Transverse colon (tissue), 4 donors: ENCODE measurements around the gene GCLC. TPM values are rescaled to one million over a fixed set of nuclear protein-coding genes. Genes with fewer than 3 reads are reported as not detected.

Source experiments
- DNase-seq: peaks from one replicate; pipeline ENCODE4 v3.0.0-alpha.2; 2019
- H3K27ac ChIP-seq, 4 donors: fragments of 200-600 bp; sonication (generic); 2 replicates each; pipeline ENCODE4 v1.5.1; 2016 to 2018; ENCODE audit warnings: inconsistent platforms in 4 of 4
- H3K27me3 ChIP-seq: fragments of 200-600 bp; sonication (generic); 2 replicates; pipeline ENCODE4 v1.5.1; 2017; ENCODE audit warnings: inconsistent platforms
- H3K36me3 ChIP-seq, 4 donors: fragments of 200-600 bp; sonication (generic); 2 replicates each; pipeline ENCODE4 v1.5.1; 2017 to 2019; ENCODE audit warnings: inconsistent platforms in 4 of 4
- H3K4me1 ChIP-seq, 4 donors: fragments of 200-600 bp; sonication (generic); 2 replicates each; pipeline ENCODE4 v1.5.1; 2017 to 2020; ENCODE audit warnings: inconsistent platforms in 4 of 4
- H3K4me3 ChIP-seq, 4 donors: fragments of 200-600 bp; sonication (generic); 1 replicate in 1 of 4; 2 replicates in 3 of 4; pipeline versions ENCODE4 v1.5.1 to v1.6.1; 2017 to 2019; ENCODE audit warnings: inconsistent platforms in 4 of 4
- H3K9me3 ChIP-seq, 2 donors: fragments of 200-600 bp; sonication (generic); 2 replicates each; pipeline ENCODE4 v1.5.1; 2017 to 2019; ENCODE audit warnings: inconsistent platforms in 2 of 2
- CTCF ChIP-seq, 5 experiments: fragments of 200-600 bp in 3 of 5; fragments of 450-650 bp in 2 of 5; sonication (generic) in 3 of 5; IDR thresholded peaks; 1 replicate in 2 of 5; 2 replicates in 3 of 5; pipeline ENCODE4 v1.5.1; 2016 to 2017; ENCODE audit warnings: antibody characterized with exemption in 5 of 5, inconsistent platforms in 3 of 5, mild to moderate bottlenecking in 2 of 5, moderate library complexity in 1 of 5
- EP300 ChIP-seq: sonication (generic); formaldehyde crosslinking; IDR thresholded peaks from one replicate; pipeline ENCODE4 v1.6.1; 2017; ENCODE audit warnings: antibody characterized with exemption, low read depth
- POLR2A ChIP-seq: fragments of 450-650 bp; IDR thresholded peaks from one replicate; pipeline ENCODE4 v1.6.1; 2016; ENCODE audit warnings: antibody characterized with exemption, mild to moderate bottlenecking, moderate library complexity
- POLR2AphosphoS5 ChIP-seq, 3 donors: sonication (generic); formaldehyde crosslinking; IDR thresholded peaks; one replicate each; pipeline ENCODE4 v1.6.1; 2016; ENCODE audit warnings: antibody characterized with exemption in 3 of 3
- WGBS, 2 donors: methylation state at CpG; one replicate each; pipeline ENCODE4 v1.1.5; 2018; ENCODE audit warnings: low coverage in 1 of 2; 5-methylcytosine and 5-hydroxymethylcytosine counted together
- in situ Hi-C, 4 donors: fragments of 200-750 bp; cut with MboI; loops; one replicate each; pipeline versions ENCODE4 v1.15.0 to v1.15.1; 2017; ENCODE audit warnings: low sequenced_read_pairs in 3 of 4, low pct_ligation_motif_present in 1 of 4, low pct_unique_long_range_greater_than_20kb in 1 of 4
- intact Hi-C: fragments of 100-400 bp; cut with DNase I; formaldehyde crosslinking; loops from one replicate; pipeline ENCODE4 v1.15.1; 2023; ENCODE audit warnings: low total_unique reads
- total RNA-seq, 4 donors: library from RNA; depleted of rRNA; stranded (reverse); fragments of >200 nt; gene quantifications; one replicate each; pipeline ENCODE4 v1.1.0, GENCODE V29; 2016

GCLC gene
- total RNA-seq, 4 donors from 2014 or later, result 35.2 to 146 (median 64.1) TPM

GRCh38 chr6:53498649-53499048 is 46.3 kb downstream of the GCLC start:
- TF ChIP-seq EP300 (no peak), CTCF (IDR thresholded peaks at IDR 0.05) (no peak), POLR2A (no peak), POLR2AphosphoS5 (IDR thresholded peaks at IDR 0.05) (no peak)
- no peak for DNase-seq
- 84 to 90% methylated on average over 6 of the region's 6 CpGs for WGBS, 2 donors
- in situ Hi-C loops, result loop anchor here in 3 of 4 donors (5.0 to 10.0 kb wide), 2 partner anchors 224 to 226 kb away; no protein-coding TSS in a partner anchor
- Histone ChIP-seq H3K4me1 (peaks cover 0 to 9% (median 0%) of the 10 kb centered on the region in 4 donors), H3K36me3 (peaks cover 0 to 20% (median 8%) of the 10 kb centered on the region in 4 donors), H3K4me3 (no peak overlapping the region), H3K27me3 (no peaks in the 10 kb centered on the region), H3K9me3 (no peaks in the 10 kb centered on the region), H3K27ac (no peak overlapping the region)
- intact Hi-C loops, result no loop called here

GRCh38 chr6:53497905-53498304 is 47.0 kb downstream of the GCLC start:
- DNase-seq, result no peak

DNA sequence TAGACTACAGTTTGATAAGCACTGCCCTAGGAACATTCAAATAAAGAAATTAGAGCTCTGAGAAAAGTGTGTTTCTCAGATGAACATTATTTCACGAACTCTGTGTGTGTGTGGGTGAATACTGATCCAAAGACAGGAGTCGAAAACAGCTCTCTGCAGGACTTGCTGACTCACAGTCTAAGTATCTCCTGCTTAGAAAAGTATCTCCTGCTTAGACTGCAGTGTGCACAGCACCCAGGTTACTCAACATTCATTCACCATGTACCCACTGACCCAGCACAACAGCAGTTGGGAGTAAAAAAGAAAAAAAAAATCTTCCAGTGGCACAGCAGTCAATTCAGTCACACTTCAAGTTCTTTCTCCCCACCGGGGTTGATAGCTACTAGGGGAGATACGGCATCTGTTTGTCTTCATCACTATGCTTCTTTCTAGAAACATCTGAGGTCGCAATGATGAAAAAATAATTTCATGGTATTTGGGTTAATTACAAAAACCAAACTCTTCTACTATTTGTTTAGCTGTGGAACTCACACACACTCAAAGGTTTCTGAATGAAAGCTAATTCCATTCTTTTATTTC is 48.0 kb downstream of the GCLC start:
- 49 to 67% methylated on average over 4 to 5 of the region's 5 CpGs for WGBS, 2 donors
- intact Hi-C loops, result no loop called here

More at GRCh38 chr6:53497905-53498304, 47.0 kb downstream of the GCLC start:
- intact Hi-C loops, result no loop called here
- no peak overlapping the region for H3K4me3 ChIP-seq
- TF ChIP-seq POLR2AphosphoS5 (IDR thresholded peaks at IDR 0.05) (no peak), EP300 (no peak), CTCF (IDR thresholded peaks at IDR 0.05) (no peak), POLR2A (no peak)
- H3K9me3 ChIP-seq, result no peaks in the 10 kb centered on the region
- peaks cover 0 to 16% (median 6%) of the 10 kb centered on the region in 4 donors for H3K36me3 ChIP-seq
- WGBS, 2 donors, result 72 to 100% methylated on average over 2 of the region's 2 CpGs
- in situ Hi-C loops, result loop anchor here in 3 of 4 donors (5.0 to 10.0 kb wide), 2 partner anchors 224 to 227 kb away; no protein-coding TSS in a partner anchor
- no peak overlapping the region for H3K27ac ChIP-seq
- H3K27me3 ChIP-seq, result no peaks in the 10 kb centered on the region
- peaks cover 0 to 15% (median under 1%) of the 10 kb centered on the region in 4 donors for H3K4me1 ChIP-seq

More for the DNA sequence above, 48.0 kb downstream of the GCLC start:
- no peaks in the 10 kb centered on the region for H3K27me3 ChIP-seq
- H3K27ac ChIP-seq, result peak overlapping the region in 3 of 4 donors; percentile 40 to 62 (median 45)
- H3K4me1 ChIP-seq, result peaks cover 0 to 20% (median 3%) of the 10 kb centered on the region in 4 donors
- no peak overlapping the region for H3K4me3 ChIP-seq
- H3K36me3 ChIP-seq, result peaks cover 0 to 16% (median 6%) of the 10 kb centered on the region in 4 donors
- no peaks in the 10 kb centered on the region for H3K9me3 ChIP-seq
- in situ Hi-C loops, result loop anchor here in 3 of 4 donors (5.0 to 10.0 kb wide), 2 partner anchors 225 to 228 kb away; no protein-coding TSS in a partner anchor
- DNase-seq, result no peak
- TF ChIP-seq POLR2A (no peak), POLR2AphosphoS5 (IDR thresholded peaks at IDR 0.05) (no peak), EP300 (no peak), CTCF (IDR thresholded peaks at IDR 0.05) (no peak)
